K562 (cell line): ENCODE measurements around the gene EHD2. TPM values are rescaled to one million over a fixed set of nuclear protein-coding genes. Genes with fewer than 3 reads are reported as not detected.

ENCODE experiments used
- ATAC-seq: fragments of 200-7000 bp; cut with Tn5 transposase; 3 replicates; pipeline ENCODE4 v1.9.1; 2020; ENCODE audit warnings: moderate library complexity
- BruUV-seq: library from RNA; stranded (reverse); fragments of 400-500 nt; replicated peaks from 2 replicates; lab custom pipeline; 2021; lab: Mats Ljungman, UMichigan
- CTCF ChIA-PET: fragments of 300-600 bp; formaldehyde crosslinking; extraction: SDS; loops from one replicate; lab custom pipeline; 2021; ENCODE audit warnings: low intra/inter-chr PET ratio; lab: Yijun Ruan, JAX
- POLR2A ChIA-PET: fragments of 300-600, 350-650 bp; sonication (Branson Sonifier 250); formaldehyde crosslinking; extraction: SDS; loops from one replicate; lab custom pipeline; 2021; ENCODE audit warnings: antibody characterized with exemption, inconsistent platforms; lab: Yijun Ruan, JAX
- DNase-seq, 4 experiments: peaks; one replicate each; pipeline versions ENCODE4 v3.0.0 to v3.0.0-alpha.2; 2011 to 2018; ENCODE audit warnings: low spot score in 3 of 4, mixed read lengths in 3 of 4; ENCODE audit errors: extremely low read depth in 1 of 4
- FAIRE-seq: peaks from 2 replicates; lab custom pipeline; 2011; peaks lifted over from hg19 to GRCh38; lab: Jason Lieb, UNC
- H2AFZ ChIP-seq: 2 replicates; pipeline ENCODE4 v1.6.0; 2011; ENCODE audit warnings: low read depth, low read length, control low read depth, inconsistent platforms
- H3K27ac ChIP-seq: fragments of 200-600 bp; 3 replicates; pipeline ENCODE4 v1.8.0; 2011; ENCODE audit warnings: low read depth, mild to moderate bottlenecking, control low read depth, inconsistent platforms, low read length, moderate library complexity, mixed read lengths; ENCODE audit errors: extremely low read depth
- H3K27me3 ChIP-seq, 2 experiments: fragments of 300-600 bp in 1 of 2; 2 replicates in 1 of 2; 3 replicates in 1 of 2; pipeline versions ENCODE4 v1.6.0 to v1.8.0; 2011; ENCODE audit warnings: inconsistent platforms in 2 of 2, low read length in 2 of 2, mild to moderate bottlenecking in 1 of 2, mixed read lengths in 1 of 2, moderate library complexity in 1 of 2; ENCODE audit not compliant: control insufficient read depth in 2 of 2, insufficient read depth in 2 of 2
- H3K36me3 ChIP-seq: fragments of 300-600 bp; 3 replicates; pipeline ENCODE4 v1.8.0; 2011; ENCODE audit warnings: mild to moderate bottlenecking, low read length, inconsistent platforms; ENCODE audit not compliant: control insufficient read depth, insufficient read depth
- H3K4me1 ChIP-seq, 2 experiments: fragments of 200-600 bp in 1 of 2; replicated peaks in 1 of 2; 2 replicates in 1 of 2; 3 replicates in 1 of 2; pipeline versions ENCODE4 v1.5.1 to v1.8.0; 2011; ENCODE audit warnings: inconsistent platforms in 2 of 2, low read length in 2 of 2, mild to moderate bottlenecking in 1 of 2, mixed read lengths in 1 of 2, moderate library complexity in 1 of 2; ENCODE audit not compliant: control insufficient read depth in 2 of 2, insufficient read depth in 2 of 2
- H3K4me2 ChIP-seq: 2 replicates; pipeline ENCODE4 v1.6.1; 2011; ENCODE audit warnings: low read length, control low read depth, inconsistent platforms, mixed read lengths; ENCODE audit not compliant: insufficient read depth
- H3K4me3 ChIP-seq: fragments of 200-600 bp; sonication (generic), shearing (Covaris generic); 2 replicates; pipeline ENCODE4 v1.5.1; 2016; ENCODE audit warnings: control low read depth, inconsistent platforms
- H3K79me2 ChIP-seq: fragments of 200-600 bp; 3 replicates; pipeline ENCODE4 v1.8.0; 2011; ENCODE audit warnings: low read length, inconsistent platforms; ENCODE audit not compliant: control insufficient read depth, insufficient read depth
- H3K9ac ChIP-seq, 2 experiments: 2 replicates each; pipeline versions ENCODE4 v1.6.0 to v1.6.1; 2011; ENCODE audit warnings: low read depth in 2 of 2, low read length in 2 of 2, control low read depth in 1 of 2, inconsistent platforms in 1 of 2, mild to moderate bottlenecking in 1 of 2, mixed read lengths in 1 of 2; ENCODE audit not compliant: insufficient read depth in 1 of 2
- H3K9me1 ChIP-seq: one replicate; pipeline ENCODE4 v1.6.0; 2011; ENCODE audit warnings: inconsistent platforms, mild to moderate bottlenecking, low read length, moderate library complexity; ENCODE audit not compliant: control insufficient read depth, insufficient read depth
- H3K9me3 ChIP-seq: replicated peaks from 2 replicates; pipeline ENCODE4 v1.5.1; 2011; ENCODE audit warnings: low read depth, low read length, inconsistent platforms; ENCODE audit not compliant: control insufficient read depth, insufficient read depth
- H4K20me1 ChIP-seq: replicated peaks from 2 replicates; pipeline ENCODE4 v1.6.1; 2011; ENCODE audit warnings: low read length, inconsistent platforms, mixed read lengths; ENCODE audit not compliant: control insufficient read depth, insufficient read depth
- MED1 ChIP-seq: sonication (generic); formaldehyde crosslinking; IDR thresholded peaks from 2 replicates; pipeline ENCODE4 v1.8.1; 2023; ENCODE audit warnings: missing genetic modification reagents, borderline replicate concordance
- POLR2A ChIP-seq: fragments of 450-650 bp; conservative IDR thresholded peaks from 2 replicates; pipeline ENCODE4 v1.6.1; 2016
- POLR2G ChIP-seq: fragments of 200-400 bp; formaldehyde crosslinking; IDR thresholded peaks from 2 replicates; pipeline ENCODE4 v1.6.1; 2017; ENCODE audit warnings: low read depth, mild to moderate bottlenecking, antibody characterized with exemption, low read length, moderate library complexity
- RBFOX2 ChIP-seq: fragments of 200-400 bp; formaldehyde crosslinking; IDR thresholded peaks from 2 replicates; pipeline ENCODE4 v1.6.1; 2017; ENCODE audit warnings: low read depth, mild to moderate bottlenecking, low read length, moderate library complexity
- ZNF511 ChIP-seq: sonication (generic); formaldehyde crosslinking; IDR thresholded peaks from 2 replicates; pipeline ENCODE4 v1.8.0; 2022; ENCODE audit warnings: mild to moderate bottlenecking, missing genetic modification reagents
- WGBS: fragments of 100-300 bp; shearing (Covaris generic); methylation state at CpG from one replicate; pipeline ENCODE4 v1.1.6; 2016; ENCODE audit warnings: low coverage, mixed read lengths; ENCODE audit not compliant: insufficient coverage; ENCODE audit errors: missing lambda C conversion rate; 5-methylcytosine and 5-hydroxymethylcytosine counted together
- in situ Hi-C: fragments of 300-500 bp; cut with MboI; formaldehyde crosslinking; loops from 4 replicates; pipeline ENCODE4 v1.15.0; 2018; ENCODE audit warnings: inconsistent platforms, mixed read lengths
- intact Hi-C: fragments of 100-400 bp; cut with micrococcal nuclease; formaldehyde crosslinking; loops from 2 replicates; pipeline ENCODE4 v1.14.2; 2022
- polyA plus RNA-seq, 8 experiments: library from polyadenylated mRNA; depleted of rRNA in 4 of 8; stranded (reverse) in 5 of 8; unstranded in 3 of 8; fragments of >200 nt; fragmentation: Nextera tagmentation in 2 of 8; fragmentation: Illumina TruSeq in 1 of 8; extraction: Ambion mirVana in 2 of 8; extraction: Trizol in 1 of 8; gene quantifications; 2 replicates each; pipeline versions ENCODE4 v1.2.1 to v1.2.3, GENCODE V29; 2011 to 2014; ENCODE audit warnings: inconsistent platforms in 1 of 8, missing spikeins in 1 of 8
- total RNA-seq, 7 experiments: library from RNA; depleted of rRNA in 6 of 7; stranded (reverse); fragments of >200 nt in 6 of 7; fragmentation: Illumina TruSeq in 2 of 7; extraction: Trizol in 2 of 7; gene quantifications; 2 replicates each; pipeline versions ENCODE4 v1.2.1 to v1.2.3, GENCODE V29; 2011 to 2021; ENCODE audit warnings: low replicate concordance in 1 of 7

Gene EHD2
- total and polyA plus RNA-seq, 9 of the 15 experiments (the other 6 are each of a cell fraction or from before 2014, with no cell fraction given) = 1.7 to 32.2 (median 3.0) TPM

DNA sequence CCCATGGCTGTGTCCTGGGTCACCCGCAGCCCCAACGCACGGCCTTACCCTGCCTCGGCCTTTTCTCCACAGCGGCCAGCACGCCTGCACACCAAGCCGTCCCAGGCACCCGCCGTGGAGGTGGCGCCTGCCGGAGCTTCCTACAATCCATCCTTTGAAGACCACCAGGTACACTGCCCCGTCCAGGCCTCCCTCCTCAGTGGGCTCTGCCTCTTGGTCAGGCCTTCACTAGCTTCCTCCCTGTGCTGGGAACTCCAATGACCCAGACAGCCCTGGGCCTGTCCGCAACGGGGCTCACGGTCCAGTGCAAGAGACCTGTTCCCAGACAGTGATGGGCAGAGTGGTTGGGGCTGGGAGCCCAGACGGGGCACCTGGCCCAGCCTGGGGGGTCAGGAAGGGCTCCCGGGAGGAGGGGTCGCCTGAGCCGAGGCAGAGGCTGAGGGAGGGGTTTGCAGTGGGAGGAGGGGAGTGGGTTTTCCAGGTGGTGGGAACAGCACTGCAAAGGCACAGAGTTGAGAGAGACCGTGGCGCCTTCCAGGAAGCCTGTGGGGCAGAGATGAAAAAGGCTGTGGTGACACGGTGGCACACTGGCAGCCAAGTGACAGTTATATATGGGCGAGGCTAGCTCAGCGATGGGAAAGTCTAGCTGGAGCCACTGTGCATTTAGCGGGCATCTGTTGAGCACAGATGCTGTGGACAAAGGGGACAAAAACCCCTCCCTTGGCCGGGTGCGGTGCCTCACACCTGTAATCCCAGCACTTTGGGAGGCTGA is 39.4 kb downstream of the EHD2 start:
- TF ChIP-seq POLR2A (0 out of 2 replicates have a peak, but pooled peaks have one; percentile 18), POLR2G (peak; percentile 42; the same call in 1 of the 2 replicates), RBFOX2 (peak; percentile 67), MED1 (no peak), ZNF511 (no peak)
- peaks cover 3% of the 10 kb centered on the region for H3K9me1 ChIP-seq
- BruUV-seq = no TSS peak

More for the DNA sequence above, 39.4 kb downstream of the EHD2 start:
- 95% methylated on average over 25 of the region's 27 CpGs for WGBS
- Histone ChIP-seq H3K4me3 (no peak overlapping the region), H3K27ac (no peak overlapping the region), H3K4me2 (no peak overlapping the region), H3K9ac (no peak overlapping the region; a peak in 1 of 4 replicates), H3K9me3 (no peaks in the 10 kb centered on the region), H3K27me3 (no peaks in the 10 kb centered on the region), H3K36me3 (peaks cover 96% of the 10 kb centered on the region; the same call in 2 of the 3 replicates), H4K20me1 (peaks cover 6% of the 10 kb centered on the region), H2AFZ (no peak overlapping the region), H3K4me1 (peaks cover 0 to 21% of the 10 kb centered on the region in 2 experiments; a peak in 2 of 5 replicates), H3K79me2 (peaks cover 20% of the 10 kb centered on the region)
- POLR2A ChIA-PET = interaction anchor here (0.7 to 1.6 kb wide), 3 partner anchors 13 to 101 kb away, joined by 3 to 7 read pairs (median 3); partner anchors contain the start of gene EHD2
- in situ Hi-C loops (no loop called here), intact Hi-C loops (no loop called here)
- CTCF ChIA-PET = no interaction called here
- no peak for ATAC-seq
- DNase-seq = no peak
- FAIRE-seq = no peak
